Muscle of arm (tissue), 12 donors: Measurements from ENCODE around the gene DCX. TPM values are rescaled to one million over a fixed set of nuclear protein-coding genes. Genes with fewer than 3 reads are reported as not detected.

Experiments used
- polyA plus RNA-seq, 12 donors: library from polyadenylated mRNA; unstranded; fragments of 120-200 nt; gene quantifications; one replicate each; pipeline ENCODE4 v1.2.1, GENCODE V29; 2013; ENCODE audit not compliant: insufficient read length in 12 of 12

DCX gene
- polyA plus RNA-seq, 12 donors: 9.1 to 35.1 (median 20.2) TPM; not detected in 1

Other genes starting within 250 kb of the DCX start
- 100 to 1,000 TPM in 11 of 12 donors, not detected in 1; 320 to 753 (median 590) TPM for gene CAPN6, start 141.7 kb downstream of the DCX start, polyA plus RNA-seq
- gene SERTM2, start 99.5 kb upstream of the DCX start, polyA plus RNA-seq: 1 to 10 TPM in 4 of 12 donors, under 1 TPM in 6, not detected in 2; 0.29 to 2.3 (median 0.76) TPM